HT-29 (cell line): ENCODE measurements around the gene MDM2. TPM values are rescaled to one million over a fixed set of nuclear protein-coding genes. Genes with fewer than 3 reads are reported as not detected.
A peak's percentile ranks its signal among the peaks of the same experiment; 100 is the strongest.

Experiments
- DNase-seq: peaks from one replicate; pipeline ENCODE4 v3.0.0-alpha.2; 2015; ENCODE audit warnings: low spot score
- total RNA-seq: library from RNA; depleted of rRNA; stranded (reverse); fragments of >200 nt; shearing (Covaris generic); gene quantifications from 2 replicates; pipeline ENCODE4 v1.2.3, GENCODE V29; 2014

Gene MDM2
- total RNA-seq, 1 experiment from 2014 or later = 36.2 TPM

DNA sequence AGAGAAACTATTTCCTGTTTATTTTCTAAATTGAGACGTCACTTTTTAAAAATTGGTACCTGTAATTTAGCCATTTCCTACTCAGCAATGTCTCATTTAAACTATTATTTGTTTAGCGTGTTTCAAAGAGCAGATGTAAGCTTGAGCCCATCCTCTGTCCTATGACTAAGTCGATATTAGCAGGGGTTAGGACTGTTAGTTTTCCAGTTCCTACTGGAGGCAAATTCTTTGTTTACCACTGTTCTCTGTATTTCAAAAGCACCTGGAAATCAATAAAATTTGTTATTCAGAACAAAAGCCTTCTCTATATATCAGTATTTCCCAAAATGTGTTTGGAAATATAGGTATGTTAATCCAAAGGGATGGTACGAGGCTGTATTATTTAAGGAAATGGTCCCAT is 42.4 kb downstream of the MDM2 start:
- DNase-seq = no peak

DNA sequence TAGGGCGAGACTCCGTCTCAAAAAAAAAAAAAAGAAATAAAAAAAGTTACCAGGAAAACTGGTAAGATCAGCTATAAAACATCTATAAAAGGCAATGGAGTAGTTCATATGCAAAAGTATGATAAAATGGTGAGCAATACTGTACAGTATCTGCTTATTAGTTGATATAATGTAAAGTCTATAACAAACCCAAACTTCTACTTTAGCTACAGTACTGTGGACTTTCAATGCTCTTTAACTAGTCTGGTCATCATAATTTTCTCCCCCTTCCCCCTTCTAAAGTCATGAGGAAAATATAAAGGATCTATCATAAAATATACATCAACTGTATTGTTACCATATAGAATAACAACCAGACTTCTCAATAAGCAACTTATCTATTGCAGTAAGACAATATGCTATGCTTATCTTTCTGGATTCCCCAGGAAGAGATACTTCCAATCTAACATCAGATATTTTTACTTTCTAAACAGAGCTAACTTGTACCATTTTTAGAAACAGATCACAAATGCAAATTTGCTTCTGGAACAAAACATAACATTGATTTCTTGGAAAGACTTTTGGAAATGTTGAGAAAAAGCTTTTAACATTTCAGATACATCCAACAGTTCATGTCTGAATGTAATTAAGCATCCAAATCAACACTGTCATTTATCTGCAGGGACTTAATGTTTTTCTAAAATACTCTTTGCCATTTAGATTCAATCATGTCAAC is 43.8 kb downstream of the MDM2 start:
- no peak for DNase-seq

DNA sequence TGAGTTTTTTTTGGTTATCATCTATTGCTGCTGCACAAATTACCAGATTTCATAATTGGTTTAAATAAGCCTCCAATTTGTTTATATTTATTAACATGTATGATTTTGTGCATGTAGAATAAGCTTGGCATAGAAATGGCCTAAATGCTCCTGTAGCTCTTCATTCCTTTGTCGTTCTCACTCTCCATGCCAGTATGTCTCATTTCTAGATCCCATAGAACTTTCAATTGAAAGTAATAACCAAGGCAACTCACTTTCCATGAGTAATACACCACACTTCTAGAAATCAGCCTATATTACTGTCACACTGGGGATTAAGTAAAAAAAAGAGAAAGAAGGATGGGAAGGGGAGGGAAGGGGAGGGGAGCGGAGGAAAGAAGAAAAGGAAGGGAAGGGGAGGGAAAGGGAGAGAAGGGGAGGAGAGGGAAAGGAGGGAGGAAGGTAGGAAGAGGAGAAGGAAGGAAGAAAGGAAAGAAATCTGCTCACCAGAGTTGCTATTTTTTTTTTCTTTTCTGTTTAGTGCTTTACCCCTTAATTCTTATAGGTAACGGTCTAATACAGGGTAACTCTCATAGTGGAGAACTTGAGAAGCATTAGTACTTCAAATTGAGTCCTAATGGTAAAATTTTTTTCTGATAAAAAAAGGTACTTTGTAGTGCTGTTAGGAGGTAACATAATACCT is 45.6 kb downstream of the MDM2 start:
- DNase-seq = no peak

DNA sequence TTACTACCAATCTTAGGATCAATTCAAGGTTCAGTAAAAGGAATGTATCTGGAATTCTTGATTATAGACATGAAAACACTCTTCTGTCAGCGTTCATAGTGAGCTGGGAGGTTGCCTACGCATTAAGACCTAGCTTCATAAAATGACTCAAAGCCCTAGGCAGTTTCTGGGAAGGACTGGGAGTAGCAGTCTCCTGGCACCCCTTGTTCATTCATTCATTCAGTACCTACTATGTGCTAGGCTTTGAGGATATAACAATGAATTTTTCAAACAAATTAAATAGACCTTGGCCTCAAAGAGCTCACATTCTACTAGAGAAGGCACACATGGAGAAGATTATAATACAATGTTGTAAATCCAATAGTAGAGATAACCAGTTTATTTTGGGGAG is 46.1 kb downstream of the MDM2 start:
- no peak for DNase-seq

DNA sequence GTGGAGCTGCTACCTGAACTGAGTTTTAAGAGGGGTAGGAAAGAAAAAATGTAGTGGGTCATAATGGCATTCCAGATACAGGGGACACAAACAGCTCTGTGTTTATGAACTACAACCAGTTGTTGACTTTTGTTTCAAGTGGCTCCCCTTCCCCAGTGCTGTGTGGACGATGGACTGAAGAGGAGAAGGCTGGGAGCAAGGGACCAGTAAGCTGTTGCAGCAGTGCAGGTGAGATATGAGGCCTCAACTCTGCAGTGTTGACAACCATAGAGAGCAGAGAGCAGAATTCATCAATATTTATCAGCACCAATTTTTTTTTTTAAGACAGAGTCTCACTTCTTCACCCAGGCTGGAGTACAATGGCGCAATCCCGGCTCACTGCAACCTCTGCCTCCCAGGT is 46.6 kb downstream of the MDM2 start:
- DNase-seq = no peak

DNA sequence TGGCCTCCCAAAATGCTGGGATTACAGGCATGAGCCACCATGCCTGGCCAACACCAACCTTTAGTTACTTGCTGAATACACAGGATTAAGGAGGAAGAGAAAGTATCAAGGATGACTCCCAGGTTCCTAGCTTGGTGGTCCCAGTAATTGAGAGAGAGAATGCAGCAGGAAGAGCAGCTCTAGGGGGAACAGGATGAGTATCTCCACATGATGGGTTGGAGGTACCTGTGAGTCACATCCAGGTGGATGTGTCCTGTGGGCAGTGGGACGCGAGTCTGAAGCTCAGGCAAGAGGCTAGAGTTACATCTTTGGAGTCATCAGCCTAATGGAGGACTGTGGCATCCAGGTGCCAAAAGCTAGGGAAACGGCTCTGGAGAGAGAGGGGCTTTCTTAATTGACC is 47.1 kb downstream of the MDM2 start:
- no peak for DNase-seq

DNA sequence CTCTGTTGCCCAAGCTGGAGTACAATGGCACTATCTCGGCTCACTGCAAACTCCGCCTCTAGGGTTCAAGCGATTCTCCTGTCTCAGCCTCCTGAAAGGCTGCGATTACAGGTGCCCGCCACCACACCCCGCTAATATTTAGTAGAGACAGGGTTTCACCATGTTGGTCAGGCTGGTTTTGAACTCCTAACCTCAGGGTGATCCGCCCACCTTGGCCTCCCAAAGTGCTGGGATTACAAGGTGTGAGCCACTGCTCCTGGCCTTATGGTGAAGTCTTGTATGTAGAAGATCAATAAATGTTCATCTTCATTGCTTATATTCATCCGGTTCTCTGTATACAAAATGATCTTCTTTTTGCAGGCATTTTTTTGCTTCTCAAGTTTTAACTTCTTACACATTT is 47.8 kb downstream of the MDM2 start:
- DNase-seq = no peak

DNA sequence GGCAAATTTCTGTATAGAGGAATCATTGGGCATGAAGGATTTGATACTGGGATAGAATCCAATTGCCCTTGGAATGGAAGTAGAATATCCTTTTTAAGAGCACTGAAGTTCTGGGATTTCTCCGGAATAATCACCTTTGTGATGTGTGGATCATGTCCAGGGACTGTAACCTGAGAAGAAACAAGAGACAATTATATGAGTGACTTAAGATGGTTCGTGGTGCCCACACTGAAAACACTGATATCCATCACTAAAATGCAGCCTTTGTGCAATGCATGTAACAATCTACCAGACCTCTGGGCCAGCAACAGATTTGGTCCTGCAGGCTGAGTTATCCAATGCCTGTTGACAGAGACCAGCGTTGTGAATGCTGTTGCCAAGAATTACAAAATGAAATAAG is 48.5 kb downstream of the MDM2 start:
- no peak for DNase-seq

DNA sequence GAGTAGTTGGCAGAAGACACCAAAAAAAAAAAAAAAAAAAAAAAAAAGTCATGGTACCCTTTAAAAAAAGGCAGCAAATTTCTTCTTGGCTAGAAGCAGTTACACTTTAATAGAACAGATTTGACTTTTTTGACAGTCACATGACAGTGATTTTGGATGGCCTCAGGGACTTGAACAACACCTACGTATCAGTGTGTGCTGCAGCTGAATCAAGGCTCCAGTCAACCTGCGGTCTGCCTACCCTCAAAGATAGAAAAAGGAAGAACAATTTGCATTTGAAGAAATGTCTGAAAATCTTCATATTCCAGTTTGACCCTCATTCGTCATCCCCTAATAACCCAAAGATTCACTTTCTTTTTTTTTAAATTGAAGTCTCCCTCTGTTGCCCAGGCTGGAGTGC is 53.9 kb downstream of the MDM2 start:
- DNase-seq = no peak

DNA sequence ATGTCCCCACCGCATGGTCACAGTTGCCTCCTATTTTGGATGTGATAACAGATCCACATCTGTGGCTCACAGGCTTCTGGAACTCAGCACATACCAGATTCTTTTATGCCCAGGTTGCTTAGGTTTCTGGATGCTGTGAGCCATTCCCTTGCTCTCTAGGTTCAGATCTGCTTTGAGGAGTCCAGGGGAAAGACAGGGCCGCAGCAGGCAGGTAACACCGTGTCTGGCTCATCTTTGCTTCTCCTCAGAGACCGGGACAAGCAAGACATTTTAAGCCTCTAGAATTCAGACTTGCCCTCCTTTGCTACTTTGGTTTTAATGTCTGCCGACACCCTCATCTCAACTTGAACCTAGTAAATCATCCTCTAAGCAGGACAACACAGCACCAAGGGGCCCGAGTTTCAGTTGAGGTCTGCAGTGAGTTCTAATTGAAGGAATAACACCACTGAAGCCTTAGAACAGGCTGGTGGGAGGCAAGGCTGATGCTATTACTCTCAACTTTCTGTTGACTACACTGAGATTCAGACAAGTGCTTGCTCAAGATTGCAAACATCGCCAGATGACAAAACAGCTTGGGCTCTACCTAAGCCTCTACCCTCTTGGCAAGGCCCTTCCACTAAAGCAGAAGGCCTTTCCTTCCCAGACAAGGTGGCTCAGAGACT is 55.3 kb downstream of the MDM2 start:
- no peak for DNase-seq

DNA sequence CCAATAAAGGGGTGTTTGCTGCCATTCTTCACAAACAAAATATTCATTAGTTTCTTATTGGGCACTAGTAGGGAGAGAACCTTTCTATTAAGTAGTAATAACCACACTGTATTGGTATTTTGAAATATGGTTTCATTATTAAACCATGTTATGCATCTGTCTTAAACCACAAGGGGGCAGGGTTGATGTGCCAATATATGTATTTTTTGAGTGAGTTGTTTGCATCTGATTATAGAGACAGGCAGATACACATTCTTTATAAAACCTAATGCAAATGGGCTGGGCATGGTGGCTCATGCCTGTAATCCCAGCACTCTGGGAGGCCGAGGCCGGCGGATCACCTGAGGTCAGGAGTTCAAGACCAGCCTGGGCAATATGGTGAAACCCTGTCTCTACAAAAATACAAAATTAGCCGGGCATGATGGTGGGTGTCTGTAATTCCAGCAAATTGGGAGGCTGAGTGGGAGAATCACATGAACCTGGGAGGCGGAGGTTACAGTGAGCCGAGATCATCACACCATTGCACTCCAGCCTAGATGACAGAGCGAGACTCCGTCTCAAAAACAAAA is 56.0 kb downstream of the MDM2 start:
- DNase-seq = peak; percentile 60

DNA sequence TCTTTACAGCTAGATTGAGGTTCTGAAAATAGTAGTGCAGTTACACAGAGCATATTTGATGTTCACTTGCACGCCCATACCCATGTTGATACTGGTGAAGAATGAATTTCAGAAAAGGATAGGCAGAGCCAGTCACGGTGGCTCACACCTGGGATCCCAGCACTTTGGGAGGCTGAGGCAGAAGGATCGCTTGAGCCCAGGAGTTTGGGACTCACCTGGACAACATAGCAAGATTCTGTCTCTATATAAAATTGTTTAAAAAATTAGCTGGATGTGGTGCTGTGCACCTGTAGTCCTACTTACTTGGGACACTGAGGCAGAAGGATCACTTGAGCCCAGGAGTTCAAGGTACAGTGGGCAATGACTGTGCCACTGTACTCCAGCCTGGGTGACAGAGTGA is 56.6 kb downstream of the MDM2 start:
- no peak for DNase-seq

DNA sequence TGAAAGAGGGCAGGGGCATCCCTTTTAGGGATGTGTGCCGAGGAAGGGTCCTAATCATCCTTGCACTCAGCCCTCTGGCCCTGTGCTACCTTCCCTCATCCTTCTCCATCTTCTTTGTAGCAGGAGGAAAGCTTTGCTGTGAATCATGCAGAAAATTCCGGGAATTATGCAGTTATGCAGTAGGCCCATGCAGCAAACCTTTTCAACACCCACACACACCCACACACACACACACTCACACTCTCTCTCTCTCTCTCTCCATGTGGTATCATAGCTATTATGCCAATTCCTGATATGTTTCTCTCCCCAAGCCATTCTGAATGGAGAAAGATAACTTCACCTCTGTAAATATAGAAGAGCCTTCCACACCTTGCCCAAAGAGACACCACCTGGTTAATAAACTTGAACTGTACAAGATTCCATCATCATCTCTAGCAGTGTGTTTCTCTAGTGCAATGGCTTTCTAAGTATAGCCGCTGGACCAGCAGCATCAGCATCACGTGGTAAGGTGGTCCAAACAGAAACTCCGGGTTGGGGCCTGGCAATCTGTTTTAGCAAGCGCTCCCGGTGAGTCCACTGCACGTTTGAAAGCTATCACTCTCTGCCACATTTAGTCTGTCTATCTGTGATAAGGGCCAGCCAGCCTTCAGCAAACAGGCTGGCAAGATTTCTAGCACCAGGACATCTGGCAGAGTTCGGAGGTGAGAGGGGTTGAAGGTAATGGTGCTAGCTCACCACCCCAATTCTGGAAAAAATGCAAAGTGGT is 57.6 kb downstream of the MDM2 start:
- DNase-seq = no peak

DNA sequence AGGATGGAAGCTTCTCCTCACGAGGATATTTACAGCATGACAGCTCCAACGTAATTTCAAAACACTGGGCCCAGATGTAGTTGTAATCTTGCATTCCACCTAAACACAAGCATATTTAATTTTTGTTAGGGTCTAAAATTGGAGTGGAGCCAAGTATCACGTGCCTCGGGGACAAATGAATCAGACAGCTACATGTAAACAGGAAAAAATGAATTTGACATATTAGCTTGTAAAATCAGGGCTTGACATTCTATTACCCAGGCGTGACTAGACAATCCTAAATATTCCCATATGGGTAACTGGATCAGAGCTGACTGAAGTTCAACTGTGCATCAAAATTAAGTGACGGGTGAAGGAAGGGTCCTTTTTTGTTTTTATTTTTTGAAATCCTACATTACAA is 59.0 kb downstream of the MDM2 start:
- DNase-seq = no peak

DNA sequence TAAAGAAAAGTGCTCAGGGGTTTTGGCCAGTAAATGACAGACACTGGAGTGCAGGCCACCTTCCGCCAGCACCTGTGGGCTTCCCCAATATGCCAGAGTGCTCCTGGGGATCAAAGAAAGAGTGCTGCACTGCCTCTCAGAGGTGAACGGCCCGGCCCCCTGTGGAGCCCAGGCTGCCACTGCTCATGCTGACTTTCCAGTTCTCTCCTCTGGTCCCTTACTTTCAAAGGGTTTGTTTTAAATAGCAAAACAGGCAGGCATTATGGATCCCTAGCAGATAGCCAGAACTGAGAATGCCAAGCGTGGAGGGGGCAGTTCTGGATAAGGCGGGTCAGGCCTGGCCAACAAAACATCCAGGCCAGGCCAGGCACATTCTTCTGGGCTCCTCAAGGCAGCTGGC is 59.6 kb downstream of the MDM2 start:
- DNase-seq = no peak

DNA sequence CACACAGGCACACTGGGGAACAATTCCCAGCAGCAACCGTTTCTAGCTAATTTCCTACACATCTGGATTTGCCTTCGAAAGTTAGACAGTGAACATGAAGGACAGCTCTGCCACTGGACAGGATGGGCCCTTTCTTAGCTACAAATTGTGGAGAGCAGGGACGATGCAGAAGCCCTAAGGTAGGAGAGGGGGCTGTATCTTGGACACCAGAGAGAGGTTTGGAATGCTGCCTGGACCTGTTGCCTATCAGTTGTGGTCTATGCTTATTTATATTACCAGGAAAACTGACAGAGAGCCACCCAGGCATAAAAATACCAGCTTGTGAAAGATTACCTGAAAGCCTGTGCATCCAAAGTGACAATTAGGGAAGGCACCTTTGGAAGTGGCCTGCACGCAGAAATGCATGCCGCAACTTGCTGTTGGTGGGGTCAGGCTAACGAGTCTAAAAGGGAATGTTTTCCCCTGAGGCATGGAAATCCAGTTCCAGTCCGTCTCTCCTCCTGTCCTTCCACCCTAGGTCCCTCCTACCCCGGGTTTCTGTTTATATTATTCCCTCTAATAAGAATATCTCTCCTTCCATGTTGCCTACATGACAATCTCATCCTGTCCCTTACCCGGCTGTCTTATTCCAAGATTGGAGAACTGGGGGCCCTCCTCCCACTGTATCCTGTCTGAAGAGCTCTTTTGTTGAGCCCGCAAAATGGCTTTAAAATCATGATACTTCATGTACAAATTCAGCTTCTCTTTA is 60.2 kb downstream of the MDM2 start:
- DNase-seq = no peak

DNA sequence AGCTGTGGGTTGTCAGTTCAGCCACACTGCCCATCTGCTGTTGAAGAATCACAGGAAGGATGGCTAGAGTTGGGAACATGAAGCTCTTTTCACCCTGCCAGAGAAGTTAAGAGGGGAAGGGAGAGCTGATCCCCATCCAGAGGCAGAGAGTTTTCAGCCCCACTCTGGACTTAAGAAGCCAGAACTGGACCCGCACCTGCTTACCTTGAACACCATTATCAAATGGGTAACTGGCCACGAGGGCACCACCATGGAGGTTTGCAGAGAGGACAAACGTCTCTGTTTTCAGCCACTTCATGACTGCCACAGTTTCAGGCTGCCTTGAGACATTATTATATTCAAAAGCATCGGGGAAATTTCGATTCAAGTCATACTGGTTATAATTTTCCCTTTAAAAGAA is 62.0 kb downstream of the MDM2 start:
- no peak for DNase-seq

DNA sequence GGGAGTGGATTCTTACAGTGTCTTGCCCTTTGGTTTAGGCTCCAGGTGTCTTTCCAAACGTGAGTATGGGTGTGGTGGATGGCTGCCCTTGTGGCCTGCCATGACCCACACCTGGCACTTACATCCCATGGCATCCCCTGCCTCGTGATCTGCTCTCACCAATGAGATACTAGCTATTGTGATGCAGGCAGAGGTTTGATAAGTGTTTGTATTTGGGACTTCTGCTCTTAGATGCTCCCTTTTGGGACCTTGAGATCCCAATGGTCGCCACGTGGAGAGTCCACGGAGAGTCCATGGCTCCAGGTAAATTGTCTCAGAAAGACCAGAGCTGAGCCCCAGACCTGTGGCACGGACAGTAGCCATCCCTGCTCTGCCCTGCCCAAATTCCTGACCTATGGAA is 62.5 kb downstream of the MDM2 start:
- no peak for DNase-seq

DNA sequence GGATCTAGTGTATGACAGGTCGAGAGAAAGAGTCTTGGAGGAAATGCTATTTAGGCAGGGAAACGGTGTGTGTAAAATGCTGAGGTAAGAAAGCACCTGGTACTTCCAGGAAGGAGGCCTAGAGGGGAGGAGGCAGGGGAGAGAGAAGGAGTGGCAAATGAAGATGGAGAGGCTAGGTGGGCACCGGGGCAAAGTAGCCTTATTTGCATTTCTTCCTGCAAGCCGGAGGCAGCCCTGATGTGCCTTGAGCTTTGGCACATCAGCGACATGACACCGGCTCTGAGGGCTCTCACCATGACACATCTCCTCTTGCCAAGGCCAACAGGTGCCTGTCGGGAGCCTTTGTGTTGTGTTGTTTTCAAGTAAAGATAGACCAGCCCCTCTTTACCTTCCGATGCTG is 63.4 kb downstream of the MDM2 start:
- no peak for DNase-seq

DNA sequence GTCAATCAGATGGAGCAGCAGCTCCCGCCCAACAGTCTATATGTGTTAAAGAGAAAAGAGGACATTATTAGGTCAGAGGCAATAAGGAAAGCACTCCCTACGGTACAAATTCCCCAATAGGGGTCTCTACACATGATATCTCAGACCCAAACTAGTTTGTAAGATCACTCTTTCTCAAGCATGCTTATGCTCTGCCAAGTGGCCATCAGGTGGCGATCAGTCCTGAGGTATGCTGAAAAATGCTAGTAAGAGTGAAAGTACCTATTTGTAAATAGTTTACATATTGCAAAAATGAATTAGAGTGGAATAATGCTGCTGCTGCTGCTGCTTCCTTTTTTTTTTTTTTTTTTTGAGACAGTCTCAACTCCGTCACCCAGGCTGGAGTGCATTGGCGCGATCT is 63.9 kb downstream of the MDM2 start:
- DNase-seq = peak; percentile 25

DNA sequence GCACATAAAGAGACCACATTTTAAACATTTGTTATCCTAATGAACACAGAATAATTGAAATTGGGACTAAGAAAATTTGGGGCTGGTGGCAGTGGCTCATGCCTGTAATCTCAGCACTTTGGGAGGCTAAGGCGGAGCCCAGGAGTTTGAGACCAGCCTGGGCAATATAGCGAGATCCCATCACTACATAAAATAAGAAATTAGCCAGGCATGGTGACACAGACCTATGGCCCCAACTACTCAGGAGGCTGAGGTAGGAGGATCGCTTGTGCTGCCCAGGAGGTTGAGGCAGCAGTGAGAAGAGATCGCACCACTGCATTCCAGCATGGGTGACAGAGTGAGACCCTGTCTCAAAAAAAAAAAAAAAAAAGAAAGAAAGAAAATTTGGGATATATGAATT is 65.3 kb downstream of the MDM2 start:
- no peak for DNase-seq
